Gastroesophageal sphincter (tissue), 3 donors: ENCODE data around the gene CCR2.

ENCODE experiments used
- CTCF ChIP-seq, 4 experiments: fragments of 200-600 bp in 2 of 4; fragments of 450-650 bp in 2 of 4; sonication (generic) in 1 of 4; IDR thresholded peaks; one replicate each; pipeline ENCODE4 v1.5.1; 2017 to 2019; ENCODE audit warnings: antibody characterized with exemption in 4 of 4, mild to moderate bottlenecking in 2 of 4, moderate library complexity in 2 of 4
- EP300 ChIP-seq: sonication (generic); formaldehyde crosslinking; IDR thresholded peaks from one replicate; pipeline ENCODE4 v1.6.1; 2017; ENCODE audit warnings: antibody characterized with exemption, mild to moderate bottlenecking
- POLR2A ChIP-seq, 2 donors: fragments of 450-650 bp; IDR thresholded peaks; one replicate each; pipeline ENCODE4 v1.6.1; 2017; ENCODE audit warnings: antibody characterized with exemption in 2 of 2, mild to moderate bottlenecking in 2 of 2, moderate library complexity in 1 of 2
- POLR2AphosphoS5 ChIP-seq: sonication (generic); formaldehyde crosslinking; IDR thresholded peaks from one replicate; pipeline ENCODE4 v1.6.1; 2017; ENCODE audit warnings: antibody characterized with exemption

- TF ChIP-seq CTCF (IDR thresholded peaks at IDR 0.05): no peak
- TF ChIP-seq POLR2AphosphoS5: no peak
- TF ChIP-seq POLR2A (IDR thresholded peaks at IDR 0.05): no peak
- no peak for TF ChIP-seq EP300
These were observed 2.3 kb upstream of the CCR2 start for GRCh38 chr3:46351646-46352045.
